SW480 (cell line): ENCODE results near the gene SEMA4B.
"Not testable (repeated sequence)": the region's sequence is repeated elsewhere in the genome, so short reads cannot be mapped to it uniquely, and the experiment has no call there.

Experiments
- DNase-seq: peaks from one replicate; pipeline ENCODE4 v3.0.0-alpha.2; 2016; ENCODE audit warnings: low spot score

The SEMA4B gene

DNA sequence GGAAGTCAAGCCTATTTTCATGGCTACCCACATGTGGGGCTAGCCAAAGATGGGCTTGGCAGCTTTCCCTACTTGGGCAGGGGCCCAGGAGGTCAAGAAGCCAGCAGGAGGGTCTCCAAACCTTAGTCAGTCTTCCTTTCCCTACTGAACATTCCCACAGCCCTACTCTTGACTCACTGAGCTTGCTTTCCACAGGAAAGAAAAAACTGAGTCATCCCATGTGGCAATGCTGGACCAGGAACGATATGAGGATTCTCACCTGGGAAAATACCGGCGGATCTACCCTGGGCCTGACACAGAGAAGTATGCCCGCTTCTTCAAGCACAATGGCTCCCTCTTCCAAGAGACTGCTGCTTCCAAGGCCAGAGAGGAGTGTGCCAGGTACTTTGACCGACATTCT is 60.7 kb downstream of the SEMA4B start:
- DNase-seq, result no peak

DNA sequence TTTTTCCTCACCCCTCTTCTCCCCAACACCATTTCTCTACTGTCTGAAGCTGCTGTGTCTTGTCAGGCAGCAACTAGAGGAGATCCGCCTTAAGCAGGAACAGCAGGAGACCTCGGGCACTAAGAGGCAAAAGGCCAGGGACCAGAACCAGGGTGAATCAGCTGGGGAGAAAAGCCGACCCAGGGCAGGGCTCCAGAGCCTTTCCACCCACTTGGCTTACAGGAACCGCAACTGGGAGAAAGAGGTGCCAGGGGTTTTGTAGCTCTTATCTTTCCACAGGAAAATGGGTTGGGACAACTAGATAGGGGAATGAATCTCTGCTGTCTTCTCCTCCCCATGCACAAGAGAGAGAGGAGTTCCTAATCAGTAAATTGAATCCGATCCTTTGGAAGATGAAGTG is 61.3 kb downstream of the SEMA4B start:
- no peak for DNase-seq

DNA sequence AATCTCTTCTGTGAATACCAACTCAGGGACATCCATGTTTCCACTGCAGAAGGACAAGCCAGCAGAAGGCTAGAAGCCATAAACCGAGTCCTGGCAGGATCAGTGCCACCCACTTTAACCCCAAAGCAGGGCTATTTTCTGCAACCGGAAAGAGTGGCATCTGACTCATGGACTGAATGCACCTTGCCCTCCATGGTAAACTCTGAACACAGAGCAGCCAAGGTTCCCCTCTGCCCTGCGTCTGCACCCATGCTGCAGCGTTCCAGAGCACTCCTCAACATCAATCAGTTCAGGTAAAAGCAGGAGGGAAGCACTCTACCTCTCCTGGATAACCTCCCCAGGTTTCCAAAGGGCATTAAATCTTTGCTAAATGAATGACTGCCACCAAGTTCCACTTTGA is 63.5 kb downstream of the SEMA4B start:
- peak; percentile 62 for DNase-seq

DNA sequence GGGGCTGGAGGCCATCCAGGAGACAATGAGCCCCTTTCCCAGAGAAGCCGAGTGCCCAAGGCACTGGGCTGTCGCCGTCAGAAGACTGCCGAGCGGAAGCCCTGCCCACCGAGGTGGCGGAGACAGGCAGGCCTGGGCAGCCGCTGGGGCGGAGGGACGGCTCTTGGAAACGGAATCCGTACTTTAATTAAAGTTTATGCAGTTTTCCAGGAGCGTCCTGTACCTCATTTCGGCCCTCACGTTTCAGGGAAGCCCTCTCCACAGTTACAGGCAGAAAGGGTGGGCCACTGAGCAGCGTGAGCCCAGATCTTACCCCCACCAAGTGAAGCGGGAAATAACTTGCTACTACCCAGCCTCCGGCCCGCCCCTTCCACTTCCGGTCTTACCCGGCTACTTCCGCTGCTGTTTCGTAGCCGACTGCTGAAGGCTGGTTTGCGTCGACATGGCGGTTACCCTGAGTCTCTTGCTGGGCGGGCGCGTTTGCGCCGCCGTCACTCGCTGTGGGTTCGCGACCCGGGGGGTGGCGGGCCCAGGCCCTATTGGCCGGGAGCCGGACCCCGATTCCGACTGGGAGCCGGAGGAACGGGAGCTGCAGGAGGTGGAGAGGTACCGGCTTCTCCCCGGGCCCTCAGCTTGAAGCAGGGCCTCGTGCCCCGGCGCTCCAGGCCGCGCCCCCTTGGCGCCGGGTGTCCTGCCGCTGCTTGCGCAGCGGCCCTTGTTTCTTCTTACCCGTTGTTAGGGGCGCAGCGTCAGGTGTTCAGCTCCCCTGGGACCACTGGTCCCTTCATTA is 64.3 kb downstream of the SEMA4B start, which contains the start of gene NGRN:
Gene NGRN (plus strand): TSS at position 402 of the 790 bp plus-strand sequence. CDS start 41 bp downstream, at position 443.
- peak; percentile 90 for DNase-seq

DNA sequence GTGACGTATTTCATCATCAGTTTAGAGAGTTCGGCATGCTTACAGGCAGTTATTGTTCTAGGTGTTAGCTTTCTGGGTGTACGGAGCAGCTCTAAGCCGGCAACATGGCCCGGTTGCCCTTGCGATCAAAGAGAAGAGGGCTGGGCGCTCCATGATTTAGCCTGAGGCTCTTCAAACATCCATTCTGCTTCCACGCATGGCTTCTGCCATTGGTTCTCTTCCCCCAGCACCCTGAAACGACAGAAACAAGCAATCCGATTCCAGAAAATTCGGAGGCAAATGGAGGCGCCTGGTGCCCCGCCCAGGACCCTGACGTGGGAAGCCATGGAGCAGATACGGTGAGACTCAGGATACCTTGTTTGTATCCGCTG is 64.9 kb downstream of the SEMA4B start:
- DNase-seq, result no peak

DNA sequence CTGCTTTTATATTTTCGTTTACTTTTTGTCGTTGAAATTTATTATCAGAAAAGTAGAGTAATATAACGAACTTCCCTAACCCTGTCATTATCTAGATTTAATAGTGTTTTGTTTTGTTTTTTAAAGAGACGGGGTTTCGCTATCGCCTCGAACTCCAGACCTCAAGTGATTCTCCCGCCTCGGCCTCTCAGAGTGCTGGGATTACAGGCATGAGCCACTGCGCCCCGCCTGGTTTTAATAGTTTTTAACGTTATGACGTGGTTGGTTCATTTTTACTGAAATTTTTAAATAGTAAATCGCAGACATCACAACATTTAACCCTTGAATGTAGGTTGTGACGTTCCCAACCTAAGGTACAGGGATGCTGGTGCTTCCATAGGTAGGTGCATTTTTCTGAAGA is 65.4 kb downstream of the SEMA4B start:
- DNase-seq, result no peak

DNA sequence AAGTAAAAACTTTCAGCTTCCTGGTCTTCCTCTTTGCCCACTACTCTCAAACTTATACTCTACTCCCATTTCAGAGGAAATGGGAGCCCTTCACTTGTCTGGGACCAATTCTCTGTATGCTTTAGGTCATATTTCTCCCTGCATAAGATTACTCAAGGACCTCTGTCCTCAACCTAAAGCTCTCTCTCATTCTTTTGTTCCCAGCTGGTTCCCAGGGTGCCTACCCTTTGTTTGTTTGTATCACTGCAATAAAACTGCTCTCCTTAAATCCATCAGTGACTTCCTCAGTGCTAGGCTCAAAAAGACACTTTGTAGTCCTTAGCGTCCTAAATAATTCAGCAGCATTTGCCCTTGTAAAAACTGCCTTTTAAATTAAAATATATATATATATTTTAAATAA is 67.3 kb downstream of the SEMA4B start:
- DNase-seq, result no peak

DNA sequence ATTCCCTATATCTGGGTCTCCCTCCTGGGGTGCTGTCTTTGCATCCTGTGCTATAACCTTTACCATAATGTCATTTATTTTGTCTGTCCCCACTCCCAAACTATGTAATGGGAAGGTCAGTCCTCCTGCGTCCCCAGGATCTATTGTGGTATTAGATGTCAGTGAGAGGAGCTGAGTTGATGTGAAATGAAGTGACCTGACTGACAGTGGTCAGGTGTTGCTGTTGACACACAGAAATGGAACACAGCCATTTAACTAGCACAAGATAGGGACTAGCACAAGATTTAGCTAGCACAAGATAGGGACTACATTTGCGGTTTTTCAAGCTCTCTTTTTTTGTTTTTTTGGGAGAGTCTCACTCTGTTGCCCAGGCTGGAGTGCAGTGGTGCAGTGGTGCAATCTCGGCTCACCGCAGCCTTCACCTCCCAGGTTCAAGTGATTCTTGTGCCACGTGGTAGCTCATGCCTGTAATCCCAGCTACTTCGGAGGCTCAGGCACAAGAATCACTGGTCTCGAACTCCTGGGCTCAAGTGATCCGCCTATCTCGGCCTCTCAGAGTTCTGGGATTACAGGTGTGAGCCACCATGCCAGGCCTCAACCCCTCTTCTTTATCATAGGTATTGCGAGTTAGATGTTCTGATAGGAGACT is 69.5 kb downstream of the SEMA4B start:
- DNase-seq, result no peak

DNA sequence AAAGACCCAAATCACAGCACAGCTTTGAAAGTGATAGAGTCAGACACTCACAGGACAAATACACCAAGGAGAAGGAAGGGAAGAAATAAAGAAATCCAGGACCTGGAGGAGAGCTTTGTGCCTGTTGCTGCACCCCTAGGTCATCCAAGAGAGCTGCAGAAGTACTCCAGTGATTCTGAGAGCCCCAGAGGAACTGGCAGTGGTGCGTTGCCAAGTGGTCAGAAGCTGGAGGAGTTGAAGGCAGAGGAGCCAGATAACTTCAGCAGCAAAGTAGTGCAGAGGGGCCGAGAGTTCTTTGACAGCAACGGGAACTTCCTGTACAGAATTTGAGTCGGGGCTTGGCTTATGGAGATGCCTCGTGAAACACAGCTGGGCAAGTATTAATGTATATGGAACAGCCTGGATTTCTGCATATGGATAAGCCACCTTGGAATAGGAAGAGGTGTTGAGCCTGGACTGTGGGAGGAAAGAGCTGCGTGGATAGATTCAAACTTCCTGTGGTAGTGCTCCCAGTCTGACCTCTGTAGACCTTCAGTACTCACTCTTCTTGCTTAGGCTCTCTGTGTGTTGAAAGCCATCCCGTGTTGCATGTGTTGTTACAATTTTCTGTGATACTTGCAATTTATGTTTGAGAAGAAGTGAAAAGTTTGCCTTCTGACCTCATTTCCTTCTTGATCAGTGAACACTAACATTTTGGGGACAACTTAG is 70.5 kb downstream of the SEMA4B start:
- DNase-seq, result no peak

DNA sequence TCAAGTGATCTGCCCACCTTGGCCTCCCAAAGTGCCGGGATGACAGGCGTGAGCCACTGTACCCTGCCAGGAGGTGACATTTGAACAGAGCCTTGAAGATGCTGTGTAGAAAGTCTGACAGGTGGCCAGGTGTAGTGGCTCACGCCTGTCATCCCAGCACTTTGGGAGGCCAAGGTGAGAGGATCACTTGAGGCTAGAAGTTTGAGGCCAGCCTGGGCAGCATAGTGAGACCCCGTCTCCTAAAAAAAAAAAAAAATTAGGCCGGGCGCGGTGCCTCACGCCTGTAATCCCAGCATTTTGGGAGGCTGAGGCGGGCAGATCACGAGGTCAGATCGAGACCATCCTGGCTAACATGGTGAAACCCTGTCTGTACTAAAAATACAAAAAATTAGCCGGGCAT is 77.3 kb downstream of the SEMA4B start:
- not testable (repeated sequence) for DNase-seq
